Mesodermal cell (in vitro differentiated cells): ENCODE results near the gene DNAJC7.

Experiments used
- H3K27ac ChIP-seq: 2 replicates; pipeline ENCODE4 v1.7.0; 2013; ENCODE audit warnings: mild to moderate bottlenecking, low read depth, low read length, moderate library complexity; ENCODE audit not compliant: severe bottlenecking
- H3K36me3 ChIP-seq: 2 replicates; pipeline ENCODE4 v1.7.1; 2013; ENCODE audit warnings: mild to moderate bottlenecking, low read length, moderate library complexity; ENCODE audit not compliant: control insufficient read depth, insufficient read depth
- H3K4me1 ChIP-seq: one replicate; pipeline ENCODE4 v1.7.1; 2013; ENCODE audit warnings: mild to moderate bottlenecking, low read length; ENCODE audit not compliant: insufficient read depth, control insufficient read depth, poor library complexity, severe bottlenecking
- H3K4me3 ChIP-seq: 2 replicates; pipeline ENCODE4 v1.7.0; 2013; ENCODE audit warnings: low read length, control low read depth, mild to moderate bottlenecking; ENCODE audit not compliant: insufficient read depth, poor library complexity, severe bottlenecking; ENCODE audit errors: extremely low read depth
- H3K9me3 ChIP-seq: 2 replicates; pipeline ENCODE4 v1.7.1; 2013; ENCODE audit warnings: mild to moderate bottlenecking, low read length, moderate library complexity; ENCODE audit not compliant: control insufficient read depth
- WGBS, 2 experiments: methylation state at CpG; one replicate each; pipeline ENCODE4 v1.1.5; 2013; ENCODE audit warnings: missing lambda C conversion rate in 2 of 2; ENCODE audit not compliant: insufficient coverage in 2 of 2; 5-methylcytosine and 5-hydroxymethylcytosine counted together

The DNAJC7 gene

GRCh38 chr17:41989702-41990419 is 27.4 kb downstream of the DNAJC7 start:
- Histone ChIP-seq H3K9me3 (no peaks in the 10 kb centered on the region), H3K4me1 (no peaks in the 10 kb centered on the region), H3K27ac (no peak overlapping the region), H3K4me3 (no peak overlapping the region), H3K36me3 (peaks cover 97% of the 10 kb centered on the region)
- 83 to 86% methylated on average over 3 to 5 of the region's 5 CpGs for WGBS, 2 experiments

GRCh38 chr17:41988418-41988817 is 28.8 kb downstream of the DNAJC7 start:
- no peak overlapping the region for H3K4me3 ChIP-seq
- peaks cover 96% of the 10 kb centered on the region for H3K36me3 ChIP-seq
- WGBS, 2 experiments = no CpG with 5 or more reads among the region's 2 CpGs
- H3K4me1 ChIP-seq = no peaks in the 10 kb centered on the region
- no peaks in the 10 kb centered on the region for H3K9me3 ChIP-seq
- no peak overlapping the region for H3K27ac ChIP-seq

GRCh38 chr17:41987642-41988041 is 29.6 kb downstream of the DNAJC7 start:
- no peak overlapping the region for H3K27ac ChIP-seq
- 88 to 100% methylated on average over 1 to 2 of the region's 3 CpGs for WGBS, 2 experiments
- H3K4me1 ChIP-seq = no peaks in the 10 kb centered on the region
- H3K36me3 ChIP-seq = peaks cover 96% of the 10 kb centered on the region
- H3K4me3 ChIP-seq = no peak overlapping the region
- H3K9me3 ChIP-seq = no peaks in the 10 kb centered on the region

GRCh38 chr17:41986634-41987033 is 30.6 kb downstream of the DNAJC7 start:
- Histone ChIP-seq H3K4me3 (no peak overlapping the region), H3K9me3 (no peaks in the 10 kb centered on the region), H3K36me3 (peaks cover 96% of the 10 kb centered on the region), H3K27ac (no peak overlapping the region), H3K4me1 (no peaks in the 10 kb centered on the region)
- no CpG with 5 or more reads among the region's 1 CpG for WGBS, 2 experiments

GRCh38 chr17:41985919-41986318 is 31.3 kb downstream of the DNAJC7 start:
- WGBS, 2 experiments = 98 to 100% methylated on average over 4 of the region's 8 CpGs
- H3K36me3 ChIP-seq = peaks cover 97% of the 10 kb centered on the region

GRCh38 chr17:41984454-41984853 is 32.8 kb downstream of the DNAJC7 start:
- 87 to 97% methylated on average over 8 of the region's 8 CpGs for WGBS, 2 experiments
- Histone ChIP-seq H3K27ac (no peak overlapping the region), H3K4me3 (no peak overlapping the region), H3K36me3 (peaks cover 95% of the 10 kb centered on the region), H3K4me1 (no peaks in the 10 kb centered on the region), H3K9me3 (no peaks in the 10 kb centered on the region)

More at GRCh38 chr17:41985919-41986318, 31.3 kb downstream of the DNAJC7 start:
- H3K27ac ChIP-seq = no peak overlapping the region
- no peak overlapping the region for H3K4me3 ChIP-seq
- no peaks in the 10 kb centered on the region for H3K9me3 ChIP-seq
- H3K4me1 ChIP-seq = no peaks in the 10 kb centered on the region

- Histone ChIP-seq H3K4me3 (no peak overlapping the region), H3K36me3 (peaks cover 93% of the 10 kb centered on the region), H3K9me3 (no peaks in the 10 kb centered on the region), H3K27ac (peak overlapping the region; percentile 30), H3K4me1 (no peaks in the 10 kb centered on the region)
- WGBS, 2 experiments = 94 to 99% methylated on average over 11 to 12 of the region's 14 CpGs
Measured at GRCh38 chr17:41982026-41982760, 35.0 kb downstream of the DNAJC7 start.

- Histone ChIP-seq H3K9me3 (no peaks in the 10 kb centered on the region), H3K27ac (no peak overlapping the region), H3K4me1 (no peaks in the 10 kb centered on the region), H3K36me3 (peaks cover 95% of the 10 kb centered on the region), H3K4me3 (no peak overlapping the region)
- WGBS, 2 experiments = 91 to 100% methylated on average over 4 of the region's 4 CpGs
Measured at GRCh38 chr17:41977991-41978390, 39.2 kb downstream of the DNAJC7 start.

GRCh38 chr17:41976142-41976768 is 41.0 kb downstream of the DNAJC7 start:
- WGBS, 2 experiments = 88 to 96% methylated on average over 5 to 7 of the region's 11 CpGs

GRCh38 chr17:41975099-41976083 is 41.8 kb downstream of the DNAJC7 start:
- no peaks in the 10 kb centered on the region for H3K4me1 ChIP-seq
- WGBS, 2 experiments = 94 to 100% methylated on average over 6 to 7 of the region's 9 CpGs
- no peak overlapping the region for H3K27ac ChIP-seq
- H3K36me3 ChIP-seq = peaks cover 93% of the 10 kb centered on the region
- H3K9me3 ChIP-seq = no peaks in the 10 kb centered on the region
- no peak overlapping the region for H3K4me3 ChIP-seq

More at GRCh38 chr17:41976142-41976768, 41.0 kb downstream of the DNAJC7 start:
- no peaks in the 10 kb centered on the region for H3K9me3 ChIP-seq
- no peak overlapping the region for H3K27ac ChIP-seq
- H3K4me1 ChIP-seq = no peaks in the 10 kb centered on the region
- no peak overlapping the region for H3K4me3 ChIP-seq
- peaks cover 93% of the 10 kb centered on the region for H3K36me3 ChIP-seq
